SK-N-SH (cell line): ENCODE data around the gene LTB4R. TPM values are rescaled to one million over a fixed set of nuclear protein-coding genes. Genes with fewer than 3 reads are reported as not detected.

Experiments
- CTCF ChIA-PET: fragments of 300-600, 350-600 bp; formaldehyde crosslinking; extraction: SDS; loops from one replicate; lab custom pipeline; 2021; lab: Yijun Ruan, JAX
- POLR2A ChIA-PET: fragments of 350-600 bp; sonication (Branson Sonifier 250); formaldehyde crosslinking; extraction: SDS; loops from one replicate; lab custom pipeline; 2020; ENCODE audit warnings: antibody characterized with exemption, inconsistent platforms; lab: Yijun Ruan, JAX
- DNase-seq: peaks from one replicate; pipeline ENCODE4 v3.0.0; 2012
- H2AFZ ChIP-seq: fragments of 200-600 bp; sonication (generic); 2 replicates; pipeline ENCODE4 v1.8.1; 2016; ENCODE audit warnings: antibody characterized with exemption, mild to moderate bottlenecking, low read depth
- H3F3A ChIP-seq: fragments of 200-600 bp; sonication (generic); replicated peaks from 2 replicates; pipeline ENCODE3; 2016; ENCODE audit warnings: antibody characterized with exemption, mild to moderate bottlenecking; ENCODE audit not compliant: insufficient read depth
- H3K27ac ChIP-seq, 2 experiments: fragments of 200-500 bp in 1 of 2; fragments of 200-600 bp in 1 of 2; sonication (Bioruptor generic) in 1 of 2; sonication (generic), shearing (Covaris generic) in 1 of 2; 2 replicates each; pipeline versions ENCODE4 v1.5.1 to v1.6.1; 2014 to 2016; ENCODE audit warnings: low read depth in 2 of 2, inconsistent platforms in 1 of 2, low read length in 1 of 2, mild to moderate bottlenecking in 1 of 2, mixed read lengths in 1 of 2
- H3K27me3 ChIP-seq: fragments of 200-600 bp; sonication (generic), shearing (Covaris generic); 2 replicates; pipeline ENCODE4 v1.6.1; 2016; ENCODE audit warnings: mixed run types; ENCODE audit not compliant: insufficient read depth
- H3K36me3 ChIP-seq, 2 experiments: fragments of 200-500 bp in 1 of 2; fragments of 200-600 bp in 1 of 2; sonication (Bioruptor generic) in 1 of 2; sonication (generic) in 1 of 2; replicated peaks in 1 of 2; 2 replicates each; pipeline versions ENCODE3 to v1.5.1; 2014 to 2016; ENCODE audit warnings: low read length in 1 of 2, mild to moderate bottlenecking in 1 of 2; ENCODE audit not compliant: insufficient read depth in 2 of 2, control insufficient read depth in 1 of 2
- H3K4me1 ChIP-seq, 2 experiments: fragments of 200-500 bp in 1 of 2; fragments of 200-600 bp in 1 of 2; sonication (Bioruptor generic) in 1 of 2; sonication (generic), shearing (Covaris generic) in 1 of 2; 2 replicates each; pipeline versions ENCODE4 v1.5.1 to v1.6.1; 2014 to 2016; ENCODE audit warnings: low read depth in 1 of 2, low read length in 1 of 2, mixed run types in 1 of 2; ENCODE audit not compliant: insufficient read depth in 2 of 2, control insufficient read depth in 1 of 2
- H3K4me2 ChIP-seq: fragments of 200-600 bp; sonication (generic), shearing (Covaris generic); 2 replicates; pipeline ENCODE4 v1.6.1; 2017; ENCODE audit warnings: mixed run types
- H3K4me3 ChIP-seq, 2 experiments: fragments of 200-500 bp in 1 of 2; fragments of 200-600 bp in 1 of 2; sonication (Bioruptor generic) in 1 of 2; sonication (generic), shearing (Covaris generic) in 1 of 2; 2 replicates each; pipeline versions ENCODE4 v1.5.1 to v1.8.1; 2014 to 2016; ENCODE audit warnings: low read depth in 2 of 2, inconsistent platforms in 1 of 2, low read length in 1 of 2, mild to moderate bottlenecking in 1 of 2, mixed read lengths in 1 of 2, moderate library complexity in 1 of 2
- H3K79me2 ChIP-seq: fragments of 200-600 bp; sonication (generic); 2 replicates; pipeline ENCODE4 v1.8.1; 2017; ENCODE audit warnings: mild to moderate bottlenecking; ENCODE audit not compliant: insufficient read depth
- H3K9ac ChIP-seq: fragments of 200-600 bp; sonication (generic); 2 replicates; pipeline ENCODE4 v1.6.1; 2017; ENCODE audit warnings: mixed run types
- H3K9me2 ChIP-seq: fragments of 200-600 bp; sonication (generic); 2 replicates; pipeline ENCODE4 v1.6.1; 2017; ENCODE audit warnings: mixed run types
- H3K9me3 ChIP-seq: fragments of 200-600 bp; sonication (generic); 2 replicates; pipeline ENCODE4 v1.6.1; 2017; ENCODE audit warnings: mixed run types, mild to moderate bottlenecking, moderate library complexity
- H4K20me1 ChIP-seq: fragments of 200-600 bp; sonication (generic); 2 replicates; pipeline ENCODE4 v1.6.1; 2017; ENCODE audit warnings: mild to moderate bottlenecking, mixed run types; ENCODE audit not compliant: insufficient read depth
- EZH2phosphoT487 ChIP-seq: fragments of 200-600 bp; sonication (generic); IDR thresholded peaks from 2 replicates; pipeline ENCODE4 v1.6.1; 2017; ENCODE audit warnings: low read depth, mixed run types, mild to moderate bottlenecking, antibody characterized with exemption, moderate library complexity, borderline replicate concordance
- FOSL2 ChIP-seq: IDR thresholded peaks from 2 replicates; pipeline ENCODE4 v1.4.0; 2012; ENCODE audit warnings: low read depth, mild to moderate bottlenecking, moderate library complexity, borderline replicate concordance
- FOXM1 ChIP-seq: IDR thresholded peaks from 2 replicates; pipeline ENCODE4 v1.4.0; 2012; ENCODE audit warnings: low read depth, mild to moderate bottlenecking
- JUND ChIP-seq: IDR thresholded peaks from 2 replicates; pipeline ENCODE4 v1.4.0; 2012
- NFIC ChIP-seq: IDR thresholded peaks from 2 replicates; pipeline ENCODE4 v1.4.0; 2012; ENCODE audit warnings: borderline replicate concordance
- NRF1 ChIP-seq: IDR thresholded peaks from 2 replicates; pipeline ENCODE4 v1.6.1; 2012; ENCODE audit warnings: low read depth, mild to moderate bottlenecking, low read length
- PBX3 ChIP-seq: IDR thresholded peaks from 2 replicates; pipeline ENCODE4; 2012
- POLR2AphosphoS5 ChIP-seq: IDR thresholded peaks from 2 replicates; pipeline ENCODE4 v1.6.1; 2012; ENCODE audit warnings: low read depth, low read length
- RAD21 ChIP-seq: IDR thresholded peaks from 2 replicates; pipeline ENCODE4 v1.6.1; 2012; ENCODE audit warnings: mild to moderate bottlenecking, low read length
- REST ChIP-seq: IDR thresholded peaks from 2 replicates; pipeline ENCODE4 v1.6.1; 2012; ENCODE audit warnings: mild to moderate bottlenecking, low read depth, low read length, moderate library complexity
- RFX5 ChIP-seq: IDR thresholded peaks from 2 replicates; pipeline ENCODE4 v1.6.1; 2012; ENCODE audit warnings: mild to moderate bottlenecking, improper control_type of control experiment, low read length
- TAF1 ChIP-seq: IDR thresholded peaks from 2 replicates; pipeline ENCODE4 v1.6.1; 2012; ENCODE audit warnings: low read depth, mild to moderate bottlenecking, low read length, moderate library complexity, borderline replicate concordance
- TCF12 ChIP-seq: IDR thresholded peaks from 2 replicates; pipeline ENCODE4 v1.4.0; 2012
- TEAD4 ChIP-seq: IDR thresholded peaks from 2 replicates; pipeline ENCODE4 v1.4.0; 2012; ENCODE audit warnings: mild to moderate bottlenecking, borderline replicate concordance; ENCODE audit not compliant: insufficient read depth
- USF2 ChIP-seq: fragments of 150-350 bp; IDR thresholded peaks from 2 replicates; pipeline ENCODE4 v1.6.1; 2017; ENCODE audit warnings: antibody characterized with exemption, low read length, low read depth, borderline replicate concordance
- YY1 ChIP-seq: IDR thresholded peaks from 2 replicates; pipeline ENCODE4 v1.4.0; 2012; ENCODE audit warnings: low read depth, mild to moderate bottlenecking
- ZBTB33 ChIP-seq: IDR thresholded peaks from 2 replicates; pipeline ENCODE4 v1.4.0; 2012; ENCODE audit warnings: low read depth, borderline replicate concordance
- WGBS: methylation state at CpG from one replicate; pipeline ENCODE4 v1.1.6; 2017; ENCODE audit warnings: low lambda C conversion rate; 5-methylcytosine and 5-hydroxymethylcytosine counted together
- polyA plus RNA-seq, 3 experiments: library from polyadenylated mRNA; depleted of rRNA; stranded (reverse); fragments of >200 nt; gene quantifications; 2 replicates each; pipeline ENCODE4 v1.2.3, GENCODE V29; 2012

LTB4R gene
- polyA plus RNA-seq, 1 of the 3 experiments (the other 2 are of a cell fraction), result 11.9 TPM

- WGBS, result 57% methylated on average over 5 of the region's 5 CpGs
- Histone ChIP-seq H3K9me2 (no peaks in the 10 kb centered on the region), H3K79me2 (no peaks in the 10 kb centered on the region), H4K20me1 (no peaks in the 10 kb centered on the region), H3F3A (no peaks in the 10 kb centered on the region), H3K36me3 (no peaks in the 10 kb centered on the region), H3K4me2 (no peak overlapping the region), H2AFZ (no peak overlapping the region), H3K9me3 (no peaks in the 10 kb centered on the region), H3K9ac (no peak overlapping the region), H3K4me3 (no peak overlapping the region), H3K4me1 (no peaks in the 10 kb centered on the region), H3K27me3 (peaks cover under 1% of the 10 kb centered on the region; the same call in 1 of the 2 replicates), H3K27ac (no peak overlapping the region)
- CTCF ChIA-PET, result interaction anchor here (0.6 to 14.6 kb wide), 6 partner anchors 8 to 112 kb away, joined by 4 to 115 read pairs (median 49); partner anchors contain the start of genes ADCY4, CIDEB, KHNYN and LTB4R
- POLR2A ChIA-PET, result interaction anchor here (0.6 kb wide), 1 partner anchor 800 kb away, joined by 3 read pairs; no protein-coding TSS in a partner anchor
- TF ChIP-seq YY1, result no peak
- no peak for TF ChIP-seq RAD21
- TF ChIP-seq REST, result no peak
- no peak for TF ChIP-seq ZBTB33
- TF ChIP-seq EZH2phosphoT487, result no peak
- no peak for DNase-seq
These were observed 13.8 kb downstream of the LTB4R start for GRCh38 chr14:24325041-24325530.

- WGBS, result 32% methylated on average over 7 of the region's 9 CpGs
These were observed 14.7 kb downstream of the LTB4R start for GRCh38 chr14:24325963-24326362.

More at GRCh38 chr14:24325963-24326362, 14.7 kb downstream of the LTB4R start:
- Histone ChIP-seq H4K20me1 (no peaks in the 10 kb centered on the region), H3K9me3 (no peaks in the 10 kb centered on the region), H3K4me1 (no peaks in the 10 kb centered on the region), H3K4me2 (no peak overlapping the region), H3K79me2 (no peaks in the 10 kb centered on the region), H3K27me3 (no peaks in the 10 kb centered on the region), H2AFZ (no peak overlapping the region), H3K27ac (no peak overlapping the region), H3K4me3 (no peak overlapping the region), H3K9me2 (no peaks in the 10 kb centered on the region), H3K36me3 (no peaks in the 10 kb centered on the region), H3F3A (no peaks in the 10 kb centered on the region), H3K9ac (no peak overlapping the region)
- CTCF ChIA-PET, result interaction anchor here (3.9 to 14.6 kb wide), 5 partner anchors 7 to 111 kb away, joined by 36 to 115 read pairs (median 62); partner anchors contain the start of genes ADCY4, CBLN3, CIDEB and KHNYN
- POLR2A ChIA-PET, result no interaction called here
- TF ChIP-seq RAD21 (no peak), PBX3 (no peak), TEAD4 (no peak), TCF12 (no peak), USF2 (no peak), RFX5 (no peak), TAF1 (no peak), FOSL2 (no peak), POLR2AphosphoS5 (no peak), JUND (no peak), NFIC (no peak), FOXM1 (no peak), NRF1 (no peak), YY1 (no peak)
- DNase-seq, result peak; percentile 9
